Tibial nerve (tissue), 4 donors: ENCODE data around the gene L3MBTL1. TPM values are rescaled to one million over a fixed set of nuclear protein-coding genes. Genes with fewer than 3 reads are reported as not detected.

Experiments
- DNase-seq, 2 donors: peaks; one replicate each; pipeline ENCODE4 v3.0.0-alpha.2; 2019; ENCODE audit warnings: low spot score in 2 of 2
- H3K27ac ChIP-seq, 4 donors: fragments of 200-600 bp; sonication (generic) in 3 of 4; one replicate each; pipeline ENCODE4 v1.5.1; 2017 to 2019; ENCODE audit warnings: mild to moderate bottlenecking in 1 of 4
- H3K27me3 ChIP-seq, 2 donors: fragments of 200-600 bp; sonication (generic) in 1 of 2; one replicate each; pipeline versions ENCODE4 v1.5.1 to v1.6.0; 2017 to 2019
- H3K36me3 ChIP-seq, 3 donors: fragments of 200-600 bp; sonication (generic); one replicate each; pipeline ENCODE4 v1.5.1; 2018 to 2019
- H3K4me1 ChIP-seq, 4 donors: fragments of 200-600 bp; sonication (generic) in 3 of 4; one replicate each; pipeline ENCODE4 v1.5.1; 2017 to 2019
- H3K4me3 ChIP-seq, 4 donors: fragments of 200-600 bp; sonication (generic) in 3 of 4; one replicate each; pipeline ENCODE4 v1.5.1; 2017 to 2019; ENCODE audit warnings: mild to moderate bottlenecking in 1 of 4, moderate library complexity in 1 of 4
- H3K9me3 ChIP-seq, 4 donors: fragments of 200-600 bp; sonication (generic) in 3 of 4; one replicate each; pipeline ENCODE4 v1.5.1; 2017 to 2019
- EP300 ChIP-seq, 2 donors: sonication (generic); formaldehyde crosslinking; IDR thresholded peaks; one replicate each; pipeline ENCODE4 v1.6.1; 2017; ENCODE audit warnings: antibody characterized with exemption in 2 of 2, mild to moderate bottlenecking in 1 of 2
- POLR2A ChIP-seq, 2 donors: fragments of 450-650 bp; IDR thresholded peaks; one replicate each; pipeline ENCODE4 v1.6.1; 2017; ENCODE audit warnings: antibody characterized with exemption in 2 of 2, mild to moderate bottlenecking in 2 of 2, moderate library complexity in 2 of 2
- WGBS, 2 donors: methylation state at CpG; one replicate each; pipeline ENCODE4 v1.1.5; 2018; 5-methylcytosine and 5-hydroxymethylcytosine counted together
- total RNA-seq, 4 donors: library from RNA; depleted of rRNA; stranded (reverse); fragments of >200 nt; gene quantifications; one replicate each; pipeline ENCODE4 v1.1.0, GENCODE V29; 2016
- TF ChIP-seq, protein P1 (sequence below), 5 experiments: fragments of 200-600 bp in 3 of 5; fragments of 450-650 bp in 2 of 5; sonication (generic) in 3 of 5; IDR thresholded peaks; one replicate each; pipeline ENCODE4 v1.5.1; 2016 to 2019; ENCODE audit warnings: antibody characterized with exemption in 5 of 5, mild to moderate bottlenecking in 3 of 5, moderate library complexity in 2 of 5

L3MBTL1 gene
- total RNA-seq, 4 donors from 2014 or later: 17.7 to 29.3 (median 22.7) TPM

DNA sequence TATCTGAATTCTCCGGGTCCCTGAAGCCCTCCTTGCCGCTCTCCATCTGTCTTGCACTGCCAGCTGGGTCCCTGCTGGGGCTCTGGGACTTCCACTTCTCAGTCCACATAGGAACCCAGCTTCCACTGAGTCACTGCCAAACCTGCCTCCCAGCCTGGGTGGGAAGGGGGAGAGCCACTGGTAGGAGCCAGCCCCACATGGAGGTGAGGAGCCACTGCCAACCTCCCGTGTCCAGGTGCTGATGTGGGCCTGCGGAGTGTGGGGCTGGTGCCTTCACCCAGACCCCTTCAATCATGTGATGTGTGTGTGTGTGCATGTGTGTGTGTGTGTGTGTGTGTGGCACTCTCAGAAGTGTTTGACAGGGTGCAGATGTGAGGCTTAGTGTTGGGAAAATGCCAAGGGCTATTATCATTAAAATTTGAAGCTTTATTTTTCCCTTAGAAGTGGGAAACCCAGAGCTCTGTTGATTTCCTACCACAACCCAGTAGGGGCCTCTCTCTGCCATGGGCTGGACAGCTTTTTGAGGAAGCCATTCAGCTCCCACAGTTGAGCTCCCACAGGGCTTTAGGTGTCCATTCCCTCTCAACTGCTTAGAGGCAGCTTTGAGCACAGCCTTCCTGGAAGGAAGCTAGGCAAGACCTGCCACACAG lies 42.0 kb downstream of the L3MBTL1 start:
- Histone ChIP-seq H3K27me3 (no peaks in the 10 kb centered on the region), H3K36me3 (peaks cover 0 to 43% (median 2%) of the 10 kb centered on the region in 3 donors), H3K27ac (no peak overlapping the region), H3K4me1 (no peaks in the 10 kb centered on the region), H3K9me3 (peaks cover 0 to 7% (median 0%) of the 10 kb centered on the region in 4 donors), H3K4me3 (no peak overlapping the region)
- 90 to 95% methylated on average over 2 to 4 of the region's 4 CpGs for WGBS, 2 donors
- no peak for TF ChIP-seq EP300 (IDR thresholded peaks at IDR 0.05)
- no peak for TF ChIP-seq POLR2A (IDR thresholded peaks at IDR 0.05)
- TF ChIP-seq, protein P1, sequence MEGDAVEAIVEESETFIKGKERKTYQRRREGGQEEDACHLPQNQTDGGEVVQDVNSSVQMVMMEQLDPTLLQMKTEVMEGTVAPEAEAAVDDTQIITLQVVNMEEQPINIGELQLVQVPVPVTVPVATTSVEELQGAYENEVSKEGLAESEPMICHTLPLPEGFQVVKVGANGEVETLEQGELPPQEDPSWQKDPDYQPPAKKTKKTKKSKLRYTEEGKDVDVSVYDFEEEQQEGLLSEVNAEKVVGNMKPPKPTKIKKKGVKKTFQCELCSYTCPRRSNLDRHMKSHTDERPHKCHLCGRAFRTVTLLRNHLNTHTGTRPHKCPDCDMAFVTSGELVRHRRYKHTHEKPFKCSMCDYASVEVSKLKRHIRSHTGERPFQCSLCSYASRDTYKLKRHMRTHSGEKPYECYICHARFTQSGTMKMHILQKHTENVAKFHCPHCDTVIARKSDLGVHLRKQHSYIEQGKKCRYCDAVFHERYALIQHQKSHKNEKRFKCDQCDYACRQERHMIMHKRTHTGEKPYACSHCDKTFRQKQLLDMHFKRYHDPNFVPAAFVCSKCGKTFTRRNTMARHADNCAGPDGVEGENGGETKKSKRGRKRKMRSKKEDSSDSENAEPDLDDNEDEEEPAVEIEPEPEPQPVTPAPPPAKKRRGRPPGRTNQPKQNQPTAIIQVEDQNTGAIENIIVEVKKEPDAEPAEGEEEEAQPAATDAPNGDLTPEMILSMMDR (IDR thresholded peaks at IDR 0.05): no peak
- no peak for DNase-seq

DNA sequence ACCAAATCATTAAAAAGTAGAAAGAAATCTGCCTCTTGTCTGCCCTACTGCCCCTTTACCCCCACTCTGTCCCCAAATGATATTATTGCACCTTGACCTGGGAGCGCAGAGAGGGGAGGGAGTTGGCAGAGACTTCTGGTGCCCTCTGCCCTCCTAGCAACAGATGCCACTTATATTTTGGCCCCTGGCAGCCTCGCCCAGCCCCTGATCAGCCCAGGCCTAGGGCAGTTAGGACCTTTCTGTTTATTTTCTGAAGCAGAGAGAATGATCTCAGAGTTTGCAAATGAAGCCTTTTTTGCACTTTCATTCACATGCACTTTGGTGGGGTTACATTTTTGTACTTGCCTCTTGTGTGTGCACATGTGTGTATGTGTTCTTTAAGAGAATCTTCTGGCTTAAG lies 43.0 kb downstream of the L3MBTL1 start:
- Histone ChIP-seq H3K4me3 (no peak overlapping the region), H3K4me1 (no peaks in the 10 kb centered on the region), H3K27ac (no peak overlapping the region), H3K9me3 (peaks cover 0 to 7% (median 0%) of the 10 kb centered on the region in 4 donors), H3K36me3 (peaks cover 0 to 37% (median 2%) of the 10 kb centered on the region in 3 donors), H3K27me3 (no peaks in the 10 kb centered on the region)
- no peak for TF ChIP-seq EP300 (IDR thresholded peaks at IDR 0.05)
- TF ChIP-seq, protein P1 (IDR thresholded peaks at IDR 0.05): no peak
- TF ChIP-seq POLR2A (IDR thresholded peaks at IDR 0.05): no peak
- DNase-seq: no peak
- 52 to 65% methylated on average over 2 of the region's 2 CpGs for WGBS, 2 donors

DNA sequence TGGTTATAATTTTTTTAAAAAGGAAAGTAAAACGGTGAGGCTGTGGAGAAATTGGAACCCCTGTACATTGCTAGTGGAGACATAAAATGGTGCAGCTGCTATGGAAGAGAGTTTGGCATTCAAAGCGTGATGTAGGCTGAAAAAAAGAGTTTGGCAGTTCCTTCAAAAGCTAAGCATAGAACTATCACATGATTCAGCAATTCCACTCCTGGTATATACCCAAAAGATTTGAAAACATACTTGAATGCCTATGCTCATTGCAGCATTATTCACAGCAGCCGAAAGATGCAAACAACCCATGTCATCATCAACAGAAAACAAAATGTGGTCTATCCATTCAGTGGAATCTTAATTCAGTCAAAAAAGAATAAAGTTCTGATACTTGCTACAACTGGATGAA lies 46.9 kb downstream of the L3MBTL1 start:
- Histone ChIP-seq H3K36me3 (peaks cover 0 to 2% (median 0%) of the 10 kb centered on the region in 3 donors), H3K9me3 (no peaks in the 10 kb centered on the region), H3K4me3 (no peak overlapping the region), H3K27me3 (no peaks in the 10 kb centered on the region), H3K27ac (no peak overlapping the region), H3K4me1 (no peaks in the 10 kb centered on the region)
- 71 to 74% methylated on average over 3 of the region's 3 CpGs for WGBS, 2 donors
- no peak for TF ChIP-seq EP300 (IDR thresholded peaks at IDR 0.05)
- no peak for DNase-seq

DNA sequence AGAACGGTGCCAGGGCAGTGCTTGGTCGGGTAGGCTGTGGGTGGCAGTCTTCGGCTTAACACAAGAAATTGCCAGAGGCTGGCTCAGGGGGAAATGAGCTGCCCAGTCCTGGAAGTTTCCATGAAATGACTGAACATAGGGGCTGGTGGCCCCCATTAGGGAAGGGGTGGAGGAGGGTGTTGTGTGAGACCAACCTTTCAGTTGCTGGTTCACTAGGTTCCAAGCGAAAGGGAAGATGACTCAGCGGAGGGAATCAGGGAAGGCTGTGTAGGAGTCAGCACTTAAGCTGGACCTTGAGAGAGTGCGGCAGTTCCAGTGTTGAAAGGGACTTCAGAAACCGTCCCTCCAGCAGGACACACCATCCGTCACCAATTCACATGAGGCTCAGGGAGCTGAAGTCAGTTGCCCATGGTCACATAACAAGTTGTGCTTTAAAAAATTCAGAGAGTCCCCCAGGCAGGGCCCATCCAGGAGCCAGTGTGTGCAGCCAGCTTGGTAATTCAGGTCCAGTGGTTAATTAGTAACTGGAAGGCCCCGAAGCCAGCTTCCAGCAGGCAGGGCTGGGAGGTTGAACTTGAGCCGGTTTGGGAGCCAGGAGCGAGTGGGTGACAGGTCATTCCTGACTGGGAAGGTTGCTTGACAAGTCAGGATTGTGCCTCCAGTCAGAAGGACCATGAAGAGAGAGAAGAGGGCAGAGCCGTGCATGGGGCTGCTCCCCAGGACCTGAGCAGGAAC lies 51.1 kb downstream of the L3MBTL1 start, which contains the start of gene SGK2:
TSS of gene SGK2 (plus strand) at position 616 of the 735 bp plus-strand sequence. CDS start 7,469 bp downstream, outside the sequence.
- DNase-seq: no peak
- 70 to 73% methylated on average over 12 of the region's 12 CpGs for WGBS, 2 donors
- no peaks in the 10 kb centered on the region for H3K4me1 ChIP-seq
- no peak within 1 kb of the TSS for H3K4me3 ChIP-seq
- no peaks in the 10 kb centered on the region for H3K27me3 ChIP-seq
- H3K9me3 ChIP-seq: no peaks in the 10 kb centered on the region
- no peaks in the 10 kb centered on the region for H3K36me3 ChIP-seq
- peak within 1 kb of the TSS in 1 of 4 donors; percentile 70 for H3K27ac ChIP-seq
- TF ChIP-seq EP300 (IDR thresholded peaks at IDR 0.05) (no peak), POLR2A (IDR thresholded peaks at IDR 0.05) (no peak)
- TF ChIP-seq, protein P1 (IDR thresholded peaks at IDR 0.05): no peak

DNA sequence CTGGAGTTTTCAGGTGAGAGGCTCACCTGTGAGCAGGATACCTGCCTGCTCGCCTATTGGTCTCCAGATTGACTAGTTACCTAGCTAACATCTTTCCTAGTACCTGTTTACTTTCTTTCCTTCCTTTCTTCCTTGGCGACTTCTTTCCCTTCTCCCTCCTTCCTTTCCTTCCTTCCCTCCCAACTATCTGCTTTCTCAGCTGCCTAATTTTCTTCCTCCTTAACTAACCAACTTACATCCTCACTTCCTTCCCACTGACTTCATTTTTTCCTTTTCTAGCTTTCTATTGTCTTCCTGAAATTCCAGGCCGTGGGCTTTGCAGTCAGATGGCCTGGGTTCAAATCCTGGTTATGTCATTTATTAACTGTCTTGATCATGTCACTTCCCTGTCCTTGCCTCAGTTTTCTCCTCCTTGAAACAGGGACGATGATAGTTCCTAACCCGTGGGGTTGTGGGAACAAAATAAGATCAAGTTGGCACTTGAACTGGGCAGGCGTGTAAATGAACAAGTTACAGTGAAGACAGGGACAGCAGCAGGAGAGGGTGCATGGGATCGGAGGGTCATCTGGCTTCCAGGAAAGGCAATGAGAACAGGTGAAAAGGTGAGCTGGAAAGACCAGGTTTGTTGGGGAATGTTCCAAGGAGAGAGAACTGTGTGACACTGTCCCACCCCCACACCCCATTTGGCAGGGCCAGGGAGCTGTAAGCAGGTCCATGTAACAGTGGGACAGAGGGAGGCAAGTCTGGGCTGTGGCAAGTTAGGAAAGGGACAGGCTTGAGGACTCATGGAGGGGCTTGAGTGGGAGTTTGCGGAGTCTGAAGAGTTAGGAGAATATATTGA lies 51.9 kb downstream of the L3MBTL1 start:
- Histone ChIP-seq H3K9me3 (no peaks in the 10 kb centered on the region), H3K27ac (no peak overlapping the region), H3K36me3 (no peaks in the 10 kb centered on the region), H3K4me1 (no peaks in the 10 kb centered on the region), H3K4me3 (no peak overlapping the region), H3K27me3 (no peaks in the 10 kb centered on the region)
- 81 to 82% methylated on average over 8 of the region's 8 CpGs for WGBS, 2 donors
- DNase-seq: no peak
- TF ChIP-seq, protein P1 (IDR thresholded peaks at IDR 0.05): no peak
- TF ChIP-seq EP300 (IDR thresholded peaks at IDR 0.05) (no peak), POLR2A (IDR thresholded peaks at IDR 0.05) (no peak)
